Upper lobe of left lung (tissue), 4 donors: ENCODE results near the gene TNFRSF25.

Experiments used
- CTCF ChIP-seq, 6 experiments: fragments of 450-650 bp in 4 of 6; fragments of 200-600 bp in 2 of 6; sonication (generic) in 2 of 6; IDR thresholded peaks; one replicate each; pipeline ENCODE4 v1.5.1; 2016 to 2019; ENCODE audit warnings: antibody characterized with exemption in 6 of 6
- EP300 ChIP-seq, 4 donors: sonication (generic); formaldehyde crosslinking; IDR thresholded peaks; one replicate each; pipeline ENCODE4 v1.5.1; 2017; ENCODE audit warnings: antibody characterized with exemption in 4 of 4, control low read depth in 2 of 4
- POLR2AphosphoS5 ChIP-seq, 2 donors: sonication (generic); formaldehyde crosslinking; IDR thresholded peaks; one replicate each; pipeline ENCODE4 v1.5.1; 2017; ENCODE audit warnings: antibody characterized with exemption in 2 of 2

- no peak for TF ChIP-seq EP300 (IDR thresholded peaks at IDR 0.05)
- no peak for TF ChIP-seq CTCF (IDR thresholded peaks at IDR 0.05)
- no peak for TF ChIP-seq POLR2AphosphoS5 (IDR thresholded peaks at IDR 0.05)
These were observed 30.4 kb downstream of the TNFRSF25 start for GRCh38 chr1:6435547-6435946.
